CD14-positive monocyte (primary cell): ENCODE measurements around the gene RGS19. TPM values are rescaled to one million over a fixed set of nuclear protein-coding genes. Genes with fewer than 3 reads are reported as not detected.

ENCODE experiments used
- DNase-seq, 3 donors: peaks; one replicate each; pipeline ENCODE4 v3.0.0-alpha.2; 2011 to 2022
- H2AFZ ChIP-seq: 2 replicates; pipeline ENCODE4 v1.6.0; 2012; ENCODE audit warnings: mild to moderate bottlenecking, low read depth, low read length, inconsistent platforms; ENCODE audit not compliant: insufficient read depth, poor library complexity, severe bottlenecking
- H3K27ac ChIP-seq, 2 donors: 1 replicate in 1 of 2; 2 replicates in 1 of 2; pipeline ENCODE4 v1.5.1; 2012 to 2013; ENCODE audit warnings: low read length in 2 of 2, control low read depth in 1 of 2, inconsistent platforms in 1 of 2, low read depth in 1 of 2, mild to moderate bottlenecking in 1 of 2
- H3K27me3 ChIP-seq, 2 donors: one replicate each; pipeline versions ENCODE4 v1.6.0 to v1.6.1; 2011 to 2013; ENCODE audit warnings: low read length in 2 of 2; ENCODE audit not compliant: control insufficient read depth in 2 of 2, insufficient read depth in 2 of 2
- H3K36me3 ChIP-seq, 2 donors: replicated peaks in 1 of 2; 1 replicate in 1 of 2; 2 replicates in 1 of 2; pipeline versions ENCODE4 v1.5.1 to v1.6.1; 2012 to 2013; ENCODE audit warnings: low read length in 2 of 2, control low read depth in 1 of 2, inconsistent platforms in 1 of 2, mild to moderate bottlenecking in 1 of 2; ENCODE audit not compliant: insufficient read depth in 2 of 2, control insufficient read depth in 1 of 2
- H3K4me1 ChIP-seq, 2 donors: 1 replicate in 1 of 2; 2 replicates in 1 of 2; pipeline versions ENCODE4 v1.5.1 to v1.6.1; 2012 to 2013; ENCODE audit warnings: low read length in 2 of 2, control low read depth in 1 of 2, inconsistent platforms in 1 of 2, mild to moderate bottlenecking in 1 of 2, moderate library complexity in 1 of 2; ENCODE audit not compliant: insufficient read depth in 2 of 2, control insufficient read depth in 1 of 2
- H3K4me2 ChIP-seq: replicated peaks from 2 replicates; pipeline ENCODE3; 2012; ENCODE audit warnings: low read length, moderate library complexity, mild to moderate bottlenecking; ENCODE audit not compliant: poor library complexity, severe bottlenecking; ENCODE audit errors: extremely low read depth
- H3K4me3 ChIP-seq, 3 experiments: fragments of 200-600 bp in 1 of 3; sonication (generic) in 1 of 3; replicated peaks in 1 of 3; 1 replicate in 2 of 3; 2 replicates in 1 of 3; pipeline ENCODE4 v1.5.1; 2011 to 2013; ENCODE audit warnings: low read length in 3 of 3, mild to moderate bottlenecking in 3 of 3, control low read depth in 2 of 3, low read depth in 2 of 3, inconsistent platforms in 1 of 3, moderate library complexity in 1 of 3
- H3K79me2 ChIP-seq: 2 replicates; pipeline ENCODE4 v1.6.0; 2012; ENCODE audit warnings: mild to moderate bottlenecking, control low read depth, inconsistent platforms, low read length, moderate library complexity; ENCODE audit not compliant: insufficient read depth
- H3K9ac ChIP-seq: 2 replicates; pipeline ENCODE4 v1.6.0; 2017; ENCODE audit warnings: low read length, mild to moderate bottlenecking; ENCODE audit not compliant: insufficient read depth, poor library complexity, severe bottlenecking
- H3K9me3 ChIP-seq, 2 donors: replicated peaks in 1 of 2; 1 replicate in 1 of 2; 2 replicates in 1 of 2; pipeline versions ENCODE4 v1.5.1 to v1.6.1; 2012 to 2013; ENCODE audit warnings: low read length in 2 of 2, control low read depth in 1 of 2; ENCODE audit not compliant: control insufficient read depth in 1 of 2, insufficient read depth in 1 of 2
- H4K20me1 ChIP-seq: 2 replicates; pipeline ENCODE4 v1.6.0; 2012; ENCODE audit warnings: mild to moderate bottlenecking, low read length, control low read depth, moderate library complexity; ENCODE audit not compliant: insufficient read depth
- H3K27ac Mint-ChIP-seq, 7 donors: one replicate each; pipeline ENCODE4 v1.8.0; 2020; ENCODE audit warnings: mild to moderate bottlenecking in 7 of 7, mixed read lengths in 7 of 7, moderate library complexity in 6 of 7, inconsistent platforms in 2 of 7
- H3K27me3 Mint-ChIP-seq, 3 donors: one replicate each; pipeline ENCODE4 v1.8.0; 2021 to 2022; ENCODE audit warnings: low read depth in 3 of 3, mild to moderate bottlenecking in 3 of 3, mixed read lengths in 3 of 3, moderate library complexity in 3 of 3, inconsistent platforms in 1 of 3
- H3K36me3 Mint-ChIP-seq, 2 donors: one replicate each; pipeline ENCODE4 v1.8.0; 2020; ENCODE audit warnings: mixed read lengths in 2 of 2, inconsistent platforms in 1 of 2, mild to moderate bottlenecking in 1 of 2
- H3K4me1 Mint-ChIP-seq: one replicate; pipeline ENCODE4 v1.8.0; 2020; ENCODE audit warnings: mild to moderate bottlenecking, mixed read lengths
- H3K4me3 Mint-ChIP-seq, 2 donors: one replicate each; pipeline ENCODE4 v1.8.0; 2020; ENCODE audit warnings: mild to moderate bottlenecking in 2 of 2, mixed read lengths in 2 of 2, moderate library complexity in 1 of 2
- H3K9me3 Mint-ChIP-seq, 7 donors: one replicate each; pipeline ENCODE4 v1.8.0; 2020 to 2022; ENCODE audit warnings: mixed read lengths in 7 of 7, mild to moderate bottlenecking in 6 of 7, moderate library complexity in 6 of 7, inconsistent platforms in 2 of 7
- WGBS: methylation state at CpG from one replicate; pipeline ENCODE4 v1.1.5; 2013; ENCODE audit warnings: missing lambda C conversion rate; ENCODE audit not compliant: insufficient coverage; 5-methylcytosine and 5-hydroxymethylcytosine counted together
- intact Hi-C, 2 donors: fragments of 100-400 bp; cut with micrococcal nuclease; formaldehyde crosslinking; loops; one replicate each; pipeline versions ENCODE4 v1.15.0 to v1.15.1; 2023
- polyA plus RNA-seq, 3 donors: library from polyadenylated mRNA; depleted of rRNA in 1 of 3; unstranded in 2 of 3; stranded (reverse) in 1 of 3; fragments of 300-500 nt in 2 of 3; fragments of >200 nt in 1 of 3; fragmentation: Illumina TruSeq in 2 of 3; gene quantifications; 1 replicate in 2 of 3; 2 replicates in 1 of 3; pipeline ENCODE4 v1.2.3, GENCODE V29; 2012 to 2021
- TF ChIP-seq, protein P1 (sequence below): fragments of 200-600 bp; IDR thresholded peaks from one replicate; pipeline ENCODE4 v1.8.0; 2022; ENCODE audit warnings: antibody characterized with exemption, mild to moderate bottlenecking

Gene RGS19
- polyA plus RNA-seq, 3 donors: 235 to 280 (median 244) TPM

DNA sequence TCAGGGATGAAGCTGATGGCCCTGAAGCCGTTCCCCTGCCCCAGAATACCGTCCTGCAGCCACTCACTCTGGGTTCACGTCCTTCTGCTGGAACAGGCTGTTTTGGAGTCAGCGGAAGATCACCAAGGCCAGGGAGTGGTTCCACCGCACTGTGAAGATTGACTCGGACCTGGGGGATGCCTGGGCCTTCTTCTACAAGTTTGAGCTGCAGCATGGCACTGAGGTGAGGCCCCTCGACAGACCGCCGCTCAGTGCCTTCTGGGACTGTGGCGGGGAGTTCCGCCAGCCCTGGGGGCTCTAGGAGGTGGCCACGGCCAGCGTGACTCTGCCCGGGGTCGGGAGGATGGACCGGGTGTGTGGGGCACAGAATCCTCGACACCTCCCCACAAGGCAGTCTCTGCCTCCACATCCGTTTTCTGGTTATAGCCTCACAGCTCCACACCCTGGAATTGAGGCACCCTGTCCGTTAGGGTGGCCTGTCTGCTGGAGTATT, 47.5 kb downstream of the RGS19 start:
- 98% methylated on average over 12 of the region's 19 CpGs for WGBS
- Histone ChIP-seq H3K9me3 (no peaks in the 10 kb centered on the region), H3K36me3 (peaks cover 63 to 85% of the 10 kb centered on the region in 2 donors), H3K79me2 (no peaks in the 10 kb centered on the region), H3K4me3 (no peak overlapping the region), H3K27ac (no peak overlapping the region), H3K9ac (no peak overlapping the region), H3K4me2 (no peak overlapping the region), H2AFZ (no peak overlapping the region), H3K27me3 (peaks cover 0 to 9% of the 10 kb centered on the region in 2 donors), H3K4me1 (no peaks in the 10 kb centered on the region), H4K20me1 (no peaks in the 10 kb centered on the region)
- Mint-ChIP-seq H3K27me3 (peaks cover 11 to 12% (median 11%) of the 10 kb centered on the region in 3 donors), H3K27ac (no peak overlapping the region), H3K36me3 (peaks cover 74 to 81% of the 10 kb centered on the region in 2 donors), H3K9me3 (peaks cover 0 to 2% (median 0%) of the 10 kb centered on the region in 7 donors), H3K4me1 (no peaks in the 10 kb centered on the region), H3K4me3 (no peak overlapping the region)
- TF ChIP-seq, protein P1, sequence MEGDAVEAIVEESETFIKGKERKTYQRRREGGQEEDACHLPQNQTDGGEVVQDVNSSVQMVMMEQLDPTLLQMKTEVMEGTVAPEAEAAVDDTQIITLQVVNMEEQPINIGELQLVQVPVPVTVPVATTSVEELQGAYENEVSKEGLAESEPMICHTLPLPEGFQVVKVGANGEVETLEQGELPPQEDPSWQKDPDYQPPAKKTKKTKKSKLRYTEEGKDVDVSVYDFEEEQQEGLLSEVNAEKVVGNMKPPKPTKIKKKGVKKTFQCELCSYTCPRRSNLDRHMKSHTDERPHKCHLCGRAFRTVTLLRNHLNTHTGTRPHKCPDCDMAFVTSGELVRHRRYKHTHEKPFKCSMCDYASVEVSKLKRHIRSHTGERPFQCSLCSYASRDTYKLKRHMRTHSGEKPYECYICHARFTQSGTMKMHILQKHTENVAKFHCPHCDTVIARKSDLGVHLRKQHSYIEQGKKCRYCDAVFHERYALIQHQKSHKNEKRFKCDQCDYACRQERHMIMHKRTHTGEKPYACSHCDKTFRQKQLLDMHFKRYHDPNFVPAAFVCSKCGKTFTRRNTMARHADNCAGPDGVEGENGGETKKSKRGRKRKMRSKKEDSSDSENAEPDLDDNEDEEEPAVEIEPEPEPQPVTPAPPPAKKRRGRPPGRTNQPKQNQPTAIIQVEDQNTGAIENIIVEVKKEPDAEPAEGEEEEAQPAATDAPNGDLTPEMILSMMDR: no peak
- intact Hi-C loops: no loop called here
- DNase-seq: no peak

- no peak overlapping the region for H3K4me3 Mint-ChIP-seq
- H3K36me3 Mint-ChIP-seq: peaks cover 86 to 94% of the 10 kb centered on the region in 2 donors
- TF ChIP-seq, protein P1: no peak
- Histone ChIP-seq H4K20me1 (no peaks in the 10 kb centered on the region), H3K9ac (no peak overlapping the region), H2AFZ (no peak overlapping the region), H3K36me3 (peaks cover 73 to 99% of the 10 kb centered on the region in 2 donors), H3K9me3 (no peaks in the 10 kb centered on the region), H3K4me2 (no peak overlapping the region), H3K79me2 (no peaks in the 10 kb centered on the region), H3K27me3 (no peaks in the 10 kb centered on the region), H3K4me1 (no peaks in the 10 kb centered on the region), H3K4me3 (no peak overlapping the region), H3K27ac (no peak overlapping the region)
- intact Hi-C loops: no loop called here
- no peak for DNase-seq
- 98% methylated on average over 16 of the region's 20 CpGs for WGBS
- H3K9me3 Mint-ChIP-seq: peaks cover 0 to 2% (median 0%) of the 10 kb centered on the region in 7 donors
- H3K4me1 Mint-ChIP-seq: no peaks in the 10 kb centered on the region
- peaks cover 0 to 3% (median 2%) of the 10 kb centered on the region in 3 donors for H3K27me3 Mint-ChIP-seq
- H3K27ac Mint-ChIP-seq: no peak overlapping the region
These were observed 48.8 kb downstream of the RGS19 start for GRCh38 chr20:64030371-64031134.
